HT-29 (cell line): ENCODE data around the gene NEAT1. TPM values are rescaled to one million over a fixed set of nuclear protein-coding genes. Genes with fewer than 3 reads are reported as not detected.

Experiments
- DNase-seq: peaks from one replicate; pipeline ENCODE4 v3.0.0-alpha.2; 2015; ENCODE audit warnings: low spot score
- total RNA-seq: library from RNA; depleted of rRNA; stranded (reverse); fragments of >200 nt; shearing (Covaris generic); gene quantifications from 2 replicates; pipeline ENCODE4 v1.2.3, GENCODE V29; 2014

The NEAT1 gene
- total RNA-seq, 1 experiment from 2014 or later = 61.5 TPM

- DNase-seq = no peak
Measured at GRCh38 chr11:65389294-65389980, 33.2 kb upstream of the NEAT1 start.

- DNase-seq = peak; percentile 52
Measured at GRCh38 chr11:65390099-65390941, 32.3 kb upstream of the NEAT1 start.

- DNase-seq = no peak
Measured at GRCh38 chr11:65390996-65391395, 31.6 kb upstream of the NEAT1 start.

GRCh38 chr11:65392186-65392829 is 30.3 kb upstream of the NEAT1 start:
- no peak for DNase-seq

- no peak for DNase-seq
Measured at GRCh38 chr11:65392899-65393298, 29.7 kb upstream of the NEAT1 start.

- DNase-seq = no peak
Measured at GRCh38 chr11:65393513-65394079, 29.0 kb upstream of the NEAT1 start.

GRCh38 chr11:65394125-65394536 is 28.5 kb upstream of the NEAT1 start:
- DNase-seq = no peak

GRCh38 chr11:65395961-65396530 is 26.6 kb upstream of the NEAT1 start:
- no peak for DNase-seq

GRCh38 chr11:65396769-65397745 is 25.5 kb upstream of the NEAT1 start:
- DNase-seq = no peak

GRCh38 chr11:65398362-65398910 is 24.2 kb upstream of the NEAT1 start:
- DNase-seq = no peak

GRCh38 chr11:65399249-65399648 is 23.3 kb upstream of the NEAT1 start:
- no peak for DNase-seq

- DNase-seq = no peak
Measured at GRCh38 chr11:65399845-65400244, 22.8 kb upstream of the NEAT1 start.

GRCh38 chr11:65400307-65401072 is 22.1 kb upstream of the NEAT1 start:
- no peak for DNase-seq

- no peak for DNase-seq
Measured at GRCh38 chr11:65401073-65401802, 21.4 kb upstream of the NEAT1 start.

- no peak for DNase-seq
Measured at GRCh38 chr11:65401803-65402248, 20.8 kb upstream of the NEAT1 start.

- no peak for DNase-seq
Measured at GRCh38 chr11:65402790-65403189, 19.8 kb upstream of the NEAT1 start.

- DNase-seq = no peak
Measured at GRCh38 chr11:65403607-65404121, 18.9 kb upstream of the NEAT1 start.

GRCh38 chr11:65404210-65404609 is 18.4 kb upstream of the NEAT1 start:
- DNase-seq = no peak
